ENCODE results near the gene IGFN1.

- TF ChIP-seq POLR2A (IDR thresholded peaks at IDR 0.05) (no peak), CTCF (IDR thresholded peaks at IDR 0.05) (no peak), POLR2AphosphoS5 (IDR thresholded peaks at IDR 0.05) (no peak)
These were observed 1.7 kb downstream of the IGFN1 start for GRCh38 chr1:201192261-201192788.
